Progenitor cell of endocrine pancreas (in vitro differentiated cells): ENCODE results near the gene MMP13. TPM values are rescaled to one million over a fixed set of nuclear protein-coding genes. Genes with fewer than 3 reads are reported as not detected.
"Not testable (repeated sequence)": the region's sequence is repeated elsewhere in the genome, so short reads cannot be mapped to it uniquely, and the experiment has no call there.

Experiments used
- DNase-seq: peaks from one replicate; pipeline ENCODE4 v3.0.0; 2021; ENCODE audit warnings: low spot score; ENCODE audit not compliant: unreplicated experiment
- H3K27ac Mint-ChIP-seq: 2 replicates; pipeline ENCODE4 v1.8.0; 2021; ENCODE audit warnings: mild to moderate bottlenecking, moderate library complexity, mixed read lengths
- H3K27me3 Mint-ChIP-seq: 2 replicates; pipeline ENCODE4 v1.8.0; 2021; ENCODE audit warnings: mixed read lengths
- H3K36me3 Mint-ChIP-seq: 2 replicates; pipeline ENCODE4 v1.8.0; 2022; ENCODE audit warnings: mixed read lengths; ENCODE audit not compliant: insufficient read depth
- H3K4me1 Mint-ChIP-seq: 2 replicates; pipeline ENCODE4 v1.8.0; 2021; ENCODE audit warnings: low read depth, mixed read lengths
- H3K4me3 Mint-ChIP-seq: 2 replicates; pipeline ENCODE4 v1.8.0; 2021; ENCODE audit warnings: low read depth, mild to moderate bottlenecking, moderate library complexity, mixed read lengths
- H3K9me3 Mint-ChIP-seq: 2 replicates; pipeline ENCODE4 v1.8.0; 2021; ENCODE audit warnings: low read depth, mixed read lengths
- total RNA-seq: library from RNA; stranded (reverse); gene quantifications from 2 replicates; pipeline ENCODE4 v1.2.1, GENCODE V29; 2021
- TF ChIP-seq, protein P1 (sequence below): fragments of 200-600 bp; sonication (generic); IDR thresholded peaks from one replicate; pipeline ENCODE4 v1.5.0; 2021; ENCODE audit warnings: antibody characterized with exemption, mild to moderate bottlenecking; ENCODE audit not compliant: unreplicated experiment

MMP13 gene
- total RNA-seq, 1 donor from 2014 or later: not detected

GRCh38 chr11:102915044-102915375 lies 40.5 kb downstream of the MMP13 start:
- H3K36me3 Mint-ChIP-seq: no peaks in the 10 kb centered on the region
- peaks cover 5% of the 10 kb centered on the region for H3K4me1 Mint-ChIP-seq
- H3K27me3 Mint-ChIP-seq: no peaks in the 10 kb centered on the region
- TF ChIP-seq, protein P1, sequence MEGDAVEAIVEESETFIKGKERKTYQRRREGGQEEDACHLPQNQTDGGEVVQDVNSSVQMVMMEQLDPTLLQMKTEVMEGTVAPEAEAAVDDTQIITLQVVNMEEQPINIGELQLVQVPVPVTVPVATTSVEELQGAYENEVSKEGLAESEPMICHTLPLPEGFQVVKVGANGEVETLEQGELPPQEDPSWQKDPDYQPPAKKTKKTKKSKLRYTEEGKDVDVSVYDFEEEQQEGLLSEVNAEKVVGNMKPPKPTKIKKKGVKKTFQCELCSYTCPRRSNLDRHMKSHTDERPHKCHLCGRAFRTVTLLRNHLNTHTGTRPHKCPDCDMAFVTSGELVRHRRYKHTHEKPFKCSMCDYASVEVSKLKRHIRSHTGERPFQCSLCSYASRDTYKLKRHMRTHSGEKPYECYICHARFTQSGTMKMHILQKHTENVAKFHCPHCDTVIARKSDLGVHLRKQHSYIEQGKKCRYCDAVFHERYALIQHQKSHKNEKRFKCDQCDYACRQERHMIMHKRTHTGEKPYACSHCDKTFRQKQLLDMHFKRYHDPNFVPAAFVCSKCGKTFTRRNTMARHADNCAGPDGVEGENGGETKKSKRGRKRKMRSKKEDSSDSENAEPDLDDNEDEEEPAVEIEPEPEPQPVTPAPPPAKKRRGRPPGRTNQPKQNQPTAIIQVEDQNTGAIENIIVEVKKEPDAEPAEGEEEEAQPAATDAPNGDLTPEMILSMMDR: no peak
- H3K4me3 Mint-ChIP-seq: no peak overlapping the region
- no peaks in the 10 kb centered on the region for H3K9me3 Mint-ChIP-seq
- DNase-seq: no peak
- no peak overlapping the region for H3K27ac Mint-ChIP-seq

DNA sequence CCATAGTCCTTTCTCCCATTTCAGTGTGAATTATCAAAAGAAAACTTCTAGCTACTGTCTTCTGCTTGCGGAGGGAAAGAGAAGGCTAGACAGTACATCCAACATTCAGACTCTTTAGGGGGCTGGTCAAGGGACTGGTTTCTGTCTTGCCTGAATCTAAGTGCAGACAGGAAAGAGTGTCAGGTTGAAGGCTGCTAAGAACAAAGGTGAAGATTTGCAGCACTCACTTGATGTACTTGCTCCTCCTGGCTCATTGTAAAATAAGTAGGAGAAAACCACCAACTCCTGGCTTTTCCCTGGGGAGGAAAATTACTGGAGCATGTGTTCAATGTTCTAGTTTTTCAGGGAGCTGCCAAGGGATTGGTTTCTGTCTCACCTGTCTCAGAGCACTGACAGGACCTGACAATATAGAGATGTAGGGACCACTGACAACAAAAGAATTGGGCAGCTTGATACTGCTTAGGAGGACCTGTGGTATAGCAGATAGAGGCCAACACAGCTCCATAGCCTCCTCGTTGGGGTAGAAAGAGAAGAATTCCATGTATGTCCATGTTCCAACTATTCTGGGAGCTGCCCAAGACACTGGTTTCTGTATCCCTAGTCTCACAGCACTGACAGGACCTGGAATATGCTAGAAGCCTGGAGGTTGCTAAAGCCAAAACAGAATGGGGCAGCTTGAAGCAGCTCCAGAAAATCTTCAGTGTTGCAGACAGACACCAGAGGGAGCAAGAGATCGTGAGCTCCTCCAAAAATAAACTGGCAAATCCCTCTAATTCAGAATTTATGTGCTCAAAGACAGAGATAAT lies 41.1 kb downstream of the MMP13 start:
- DNase-seq: no peak
- Mint-ChIP-seq H3K36me3 (no peaks in the 10 kb centered on the region), H3K27ac (no peak overlapping the region), H3K4me3 (no peak overlapping the region), H3K4me1 (peaks cover 5% of the 10 kb centered on the region), H3K27me3 (no peaks in the 10 kb centered on the region), H3K9me3 (peaks cover 2% of the 10 kb centered on the region)
- TF ChIP-seq, protein P1: peak; percentile 62

DNA sequence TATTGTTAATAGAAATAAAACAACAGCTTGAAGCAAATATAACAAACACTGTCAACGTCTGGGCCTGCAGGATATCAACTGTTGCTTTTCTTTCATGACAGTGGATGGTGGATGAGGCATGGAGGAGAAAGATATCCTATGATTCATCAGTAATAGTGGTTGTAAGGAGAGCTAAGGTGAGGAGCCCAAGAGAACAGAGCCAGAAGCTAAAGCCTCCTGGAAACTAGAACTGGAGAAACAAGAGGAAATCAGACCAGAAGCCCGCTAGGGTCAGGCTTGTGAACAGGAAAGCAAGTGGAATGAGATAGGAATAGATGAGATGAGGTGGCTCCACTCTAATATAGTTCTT lies 43.1 kb downstream of the MMP13 start:
- H3K27ac Mint-ChIP-seq: no peak overlapping the region
- peaks cover 8% of the 10 kb centered on the region for H3K9me3 Mint-ChIP-seq
- no peaks in the 10 kb centered on the region for H3K27me3 Mint-ChIP-seq
- H3K4me1 Mint-ChIP-seq: peaks cover 5% of the 10 kb centered on the region
- no peaks in the 10 kb centered on the region for H3K36me3 Mint-ChIP-seq
- no peak overlapping the region for H3K4me3 Mint-ChIP-seq
- TF ChIP-seq, protein P1: no peak
- DNase-seq: no peak

DNA sequence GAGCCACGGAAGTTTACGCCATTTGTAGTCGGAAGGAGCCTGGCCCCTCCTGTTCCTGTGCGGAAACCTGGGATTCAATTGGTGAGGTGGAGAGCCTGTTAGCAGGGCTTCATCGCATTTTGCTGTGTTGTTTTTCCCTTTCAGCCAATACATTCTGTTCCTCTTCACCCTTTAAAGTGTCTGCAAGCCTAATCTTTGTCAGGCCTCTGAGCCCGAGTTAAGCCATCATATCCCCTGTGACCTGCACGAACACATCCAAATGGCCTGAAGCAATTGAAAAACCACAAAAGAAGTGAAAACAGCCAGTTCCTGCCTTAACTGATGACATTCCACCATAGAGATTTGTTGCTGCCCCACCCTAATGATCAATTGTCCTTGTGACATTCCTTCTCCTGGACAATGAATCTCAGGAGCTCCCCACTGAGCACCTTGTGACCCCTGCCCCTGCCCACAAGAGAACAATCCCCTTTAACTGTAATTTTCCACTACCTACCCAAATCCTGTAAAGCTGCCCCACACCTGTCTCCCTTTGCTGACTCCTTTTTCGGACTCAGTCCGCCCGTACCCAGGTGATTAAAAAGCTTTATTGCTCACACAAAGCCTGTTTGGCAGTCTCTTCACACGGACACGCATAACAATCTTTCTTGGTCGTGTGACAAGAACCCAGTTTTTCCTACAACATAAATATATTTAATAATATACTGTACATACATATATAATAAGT lies 43.6 kb downstream of the MMP13 start:
- DNase-seq: no peak
- Mint-ChIP-seq H3K36me3 (no peaks in the 10 kb centered on the region), H3K4me1 (peaks cover 5% of the 10 kb centered on the region), H3K27ac (peak overlapping the region; percentile 58), H3K4me3 (no peak overlapping the region), H3K27me3 (no peaks in the 10 kb centered on the region), H3K9me3 (peaks cover 8% of the 10 kb centered on the region)
- TF ChIP-seq, protein P1: no peak

DNA sequence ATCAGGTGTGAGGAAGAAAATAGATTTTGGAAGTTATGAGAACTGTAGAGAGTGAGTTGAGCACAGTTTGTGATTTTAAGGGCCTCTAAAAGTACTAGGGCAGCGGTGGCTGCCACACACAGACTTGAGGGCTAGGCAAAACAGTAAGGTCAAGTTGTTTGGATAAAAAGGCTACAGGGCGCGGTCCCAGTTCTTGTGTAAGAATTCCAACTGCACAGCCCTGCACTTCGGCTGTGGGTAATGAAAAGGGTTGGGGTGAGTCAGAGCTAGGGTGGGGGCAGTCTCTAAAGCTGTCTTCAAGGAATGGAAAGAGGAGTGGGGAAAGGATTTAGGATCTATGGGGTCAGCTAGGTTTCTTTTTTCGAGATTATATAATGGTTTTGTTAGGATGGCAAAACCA lies 49.7 kb downstream of the MMP13 start:
- not testable (repeated sequence) for H3K27ac Mint-ChIP-seq, H3K27me3 Mint-ChIP-seq, H3K4me1 Mint-ChIP-seq, H3K4me3 Mint-ChIP-seq, H3K9me3 Mint-ChIP-seq, H3K36me3 Mint-ChIP-seq, DNase-seq

- H3K27ac Mint-ChIP-seq, H3K9me3 Mint-ChIP-seq, DNase-seq: not testable (repeated sequence)
These were observed 51.6 kb downstream of the MMP13 start for GRCh38 chr11:102903895-102904294.

More at GRCh38 chr11:102903895-102904294, 51.6 kb downstream of the MMP13 start:
- not testable (repeated sequence) for H3K4me3 Mint-ChIP-seq, H3K27me3 Mint-ChIP-seq, H3K4me1 Mint-ChIP-seq, H3K36me3 Mint-ChIP-seq
